Right lobe of liver (tissue), 4 donors: ENCODE measurements around the gene WBP2.

Experiments
- CTCF ChIP-seq, 4 donors: fragments of 200-600 bp in 3 of 4; fragments of 450-650 bp in 1 of 4; IDR thresholded peaks; one replicate each; pipeline versions ENCODE4 v1.5.1 to v1.8.0; 2016 to 2022; ENCODE audit warnings: antibody characterized with exemption in 4 of 4, mild to moderate bottlenecking in 2 of 4
- POLR2A ChIP-seq: fragments of 450-650 bp; IDR thresholded peaks from one replicate; pipeline ENCODE4 v1.6.1; 2017; ENCODE audit warnings: antibody characterized with exemption, mild to moderate bottlenecking
- donor health status: DM: no; HTN: no; CAD: no.
- donor health status: DM: no; HTN: no; CAD: no.
- donor health status: DM: no; HTN: yes; CAD: no.

DNA sequence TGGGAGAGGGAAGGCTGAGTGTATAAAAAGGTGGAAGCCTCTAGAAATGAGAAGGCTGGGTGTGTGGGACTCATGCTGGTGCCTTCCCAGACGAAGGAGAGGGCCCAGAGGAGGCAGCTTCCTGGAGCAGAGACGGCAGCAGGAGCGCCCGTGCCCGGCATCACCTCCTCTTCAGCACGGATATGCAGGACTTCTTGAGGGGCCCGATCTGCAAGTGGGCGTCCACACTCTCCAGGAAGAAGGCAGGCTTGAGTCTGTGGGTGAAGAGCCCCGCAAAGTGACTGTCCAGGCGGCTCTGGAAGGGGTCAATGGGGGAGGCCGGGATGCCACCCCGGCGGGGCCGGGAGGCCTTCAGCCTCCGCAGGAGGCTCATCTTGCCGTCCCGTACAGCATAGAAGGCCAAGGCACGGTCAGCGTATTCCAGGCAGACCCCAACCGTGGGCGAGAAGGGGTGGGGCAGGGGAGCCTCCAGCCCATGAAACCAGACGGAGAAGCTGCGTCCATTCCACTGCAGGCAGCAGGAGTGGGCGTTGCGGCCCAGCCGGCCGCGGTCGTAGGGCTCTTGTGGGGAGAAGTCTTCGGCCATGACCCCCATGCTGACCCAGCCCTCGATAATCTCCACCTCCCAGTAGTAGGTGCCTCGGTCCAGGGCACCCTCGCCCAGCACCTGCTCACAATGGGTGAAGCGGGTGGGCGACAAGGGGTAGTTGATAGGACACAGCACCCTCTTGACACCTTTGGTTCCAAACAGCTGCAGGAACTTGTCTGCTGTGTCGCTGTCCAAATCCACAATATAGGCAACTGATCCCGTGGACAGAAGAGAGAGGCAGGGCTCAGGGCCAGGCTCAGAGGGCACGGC lies 19.4 kb upstream of the WBP2 start:
- TF ChIP-seq CTCF (IDR thresholded peaks at IDR 0.05) (no peak), POLR2A (no peak)
